ENCODE data around the gene EVC2. TPM values are rescaled to one million over a fixed set of nuclear protein-coding genes. Genes with fewer than 3 reads are reported as not detected.

EVC2 gene
- polyA plus RNA-seq, 3 donors, result 0.04 to 0.12 (median 0.08) TPM

DNA sequence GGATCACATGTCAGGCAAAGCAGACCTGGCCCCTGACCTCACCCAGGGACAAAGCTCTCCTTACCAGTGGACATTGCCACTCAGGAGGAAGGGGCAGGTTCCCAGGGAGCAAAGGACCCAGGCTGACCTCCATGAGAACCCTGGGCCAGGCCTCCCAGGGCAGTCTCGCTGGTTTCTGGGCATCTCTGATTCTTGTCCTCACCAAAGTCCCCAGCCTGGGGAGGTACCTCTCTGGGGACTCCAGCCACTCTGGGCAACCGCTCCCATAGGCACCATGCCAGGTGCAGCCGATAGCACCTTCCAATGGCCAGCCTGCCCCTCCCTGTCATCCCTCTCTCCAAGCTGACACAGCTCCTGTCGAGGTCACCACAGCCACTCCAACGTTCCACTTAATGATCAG lies 7.9 kb downstream of the EVC2 start:
- TF ChIP-seq, protein P1, sequence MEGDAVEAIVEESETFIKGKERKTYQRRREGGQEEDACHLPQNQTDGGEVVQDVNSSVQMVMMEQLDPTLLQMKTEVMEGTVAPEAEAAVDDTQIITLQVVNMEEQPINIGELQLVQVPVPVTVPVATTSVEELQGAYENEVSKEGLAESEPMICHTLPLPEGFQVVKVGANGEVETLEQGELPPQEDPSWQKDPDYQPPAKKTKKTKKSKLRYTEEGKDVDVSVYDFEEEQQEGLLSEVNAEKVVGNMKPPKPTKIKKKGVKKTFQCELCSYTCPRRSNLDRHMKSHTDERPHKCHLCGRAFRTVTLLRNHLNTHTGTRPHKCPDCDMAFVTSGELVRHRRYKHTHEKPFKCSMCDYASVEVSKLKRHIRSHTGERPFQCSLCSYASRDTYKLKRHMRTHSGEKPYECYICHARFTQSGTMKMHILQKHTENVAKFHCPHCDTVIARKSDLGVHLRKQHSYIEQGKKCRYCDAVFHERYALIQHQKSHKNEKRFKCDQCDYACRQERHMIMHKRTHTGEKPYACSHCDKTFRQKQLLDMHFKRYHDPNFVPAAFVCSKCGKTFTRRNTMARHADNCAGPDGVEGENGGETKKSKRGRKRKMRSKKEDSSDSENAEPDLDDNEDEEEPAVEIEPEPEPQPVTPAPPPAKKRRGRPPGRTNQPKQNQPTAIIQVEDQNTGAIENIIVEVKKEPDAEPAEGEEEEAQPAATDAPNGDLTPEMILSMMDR (IDR thresholded peaks at IDR 0.05), result no peak
- intact Hi-C loops (cut with micrococcal nuclease), result no loop called here
- H3K9me3 ChIP-seq (replicated peaks in 1 of 2; ENCODE audit: control insufficient read depth in 1 of 2, insufficient read depth in 1 of 2, low read length in 2 of 2), result no peaks in the 10 kb centered on the region
- WGBS (ENCODE audit: insufficient coverage), result 91% methylated on average over 5 of the region's 5 CpGs
- DNase-seq, result no peak
- no peaks in the 10 kb centered on the region for H3K4me1 ChIP-seq (ENCODE audit: control insufficient read depth in 1 of 2, insufficient read depth in 2 of 2, low read length in 2 of 2)
- no peak overlapping the region for H3K9ac ChIP-seq (ENCODE audit: insufficient read depth, low read length, poor library complexity, severe bottlenecking)
- H3K36me3 Mint-ChIP-seq, result no peaks in the 10 kb centered on the region
- H3K4me2 ChIP-seq (replicated peaks; ENCODE audit: extremely low read depth, low read length, poor library complexity, severe bottlenecking), result no peak overlapping the region
- H3K79me2 ChIP-seq (ENCODE audit: insufficient read depth, low read length), result no peaks in the 10 kb centered on the region
- no peaks in the 10 kb centered on the region for H3K36me3 ChIP-seq (replicated peaks in 1 of 2; ENCODE audit: control insufficient read depth in 1 of 2, insufficient read depth in 2 of 2, low read length in 2 of 2)
- no peak overlapping the region for H2AFZ ChIP-seq (ENCODE audit: insufficient read depth, low read depth, low read length, poor library complexity, severe bottlenecking)
- H3K4me1 Mint-ChIP-seq, result no peaks in the 10 kb centered on the region
- no peak overlapping the region for H3K4me3 ChIP-seq (replicated peaks in 1 of 3; ENCODE audit: low read depth in 2 of 3, low read length in 3 of 3)
- H4K20me1 ChIP-seq (ENCODE audit: insufficient read depth, low read length), result no peaks in the 10 kb centered on the region
- H3K27ac ChIP-seq (ENCODE audit: low read depth in 1 of 2, low read length in 2 of 2), result no peak overlapping the region
- H3K27me3 ChIP-seq (ENCODE audit: control insufficient read depth in 2 of 2, insufficient read depth in 2 of 2, low read length in 2 of 2), result no peaks in the 10 kb centered on the region
- no peak overlapping the region for H3K4me3 Mint-ChIP-seq
- peaks cover 0 to 6% (median 4%) of the 10 kb centered on the region in 3 donors for H3K27me3 Mint-ChIP-seq (ENCODE audit: low read depth in 3 of 3)
- H3K27ac Mint-ChIP-seq, result no peak overlapping the region
- peaks cover 0 to 10% (median 2%) of the 10 kb centered on the region in 7 donors for H3K9me3 Mint-ChIP-seq

DNA sequence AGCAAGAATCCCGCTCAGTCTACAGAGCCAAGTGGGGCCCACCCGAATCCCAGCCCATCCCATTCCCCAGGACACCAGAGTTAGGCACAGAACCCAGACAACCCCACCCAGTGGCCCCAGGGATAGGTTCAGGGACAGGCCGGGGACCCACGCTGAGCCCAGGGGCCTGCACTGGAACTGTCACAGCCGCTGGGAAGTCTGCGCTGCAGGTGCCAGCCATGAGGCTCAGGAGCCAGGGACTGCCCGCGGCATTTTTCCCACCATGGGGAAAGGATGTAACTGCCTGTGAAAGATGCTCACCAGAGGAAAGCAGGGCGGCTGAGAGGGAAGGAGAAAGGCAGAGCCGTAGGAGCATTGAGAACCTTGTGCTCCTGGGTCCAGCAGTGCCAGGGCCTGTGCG lies 12.0 kb downstream of the EVC2 start:
- intact Hi-C loops (cut with micrococcal nuclease), result no loop called here
- H3K36me3 Mint-ChIP-seq, result no peaks in the 10 kb centered on the region

More for the DNA sequence above, 12.0 kb downstream of the EVC2 start:
- Mint-ChIP-seq H3K27ac (no peak overlapping the region), H3K27me3 (ENCODE audit: low read depth in 3 of 3) (peaks cover 0 to 3% (median 3%) of the 10 kb centered on the region in 3 donors), H3K4me1 (no peaks in the 10 kb centered on the region), H3K9me3 (peaks cover 0 to 3% (median 0%) of the 10 kb centered on the region in 7 donors), H3K4me3 (no peak overlapping the region)
- Histone ChIP-seq H3K4me3 (replicated peaks in 1 of 3; ENCODE audit: low read depth in 2 of 3, low read length in 3 of 3) (no peak overlapping the region), H3K27me3 (ENCODE audit: control insufficient read depth in 2 of 2, insufficient read depth in 2 of 2, low read length in 2 of 2) (no peaks in the 10 kb centered on the region), H2AFZ (ENCODE audit: insufficient read depth, low read depth, low read length, poor library complexity, severe bottlenecking) (no peak overlapping the region), H3K9me3 (replicated peaks in 1 of 2; ENCODE audit: control insufficient read depth in 1 of 2, insufficient read depth in 1 of 2, low read length in 2 of 2) (no peaks in the 10 kb centered on the region), H3K4me1 (ENCODE audit: control insufficient read depth in 1 of 2, insufficient read depth in 2 of 2, low read length in 2 of 2) (no peaks in the 10 kb centered on the region), H3K36me3 (replicated peaks in 1 of 2; ENCODE audit: control insufficient read depth in 1 of 2, insufficient read depth in 2 of 2, low read length in 2 of 2) (no peaks in the 10 kb centered on the region), H4K20me1 (ENCODE audit: insufficient read depth, low read length) (no peaks in the 10 kb centered on the region), H3K9ac (ENCODE audit: insufficient read depth, low read length, poor library complexity, severe bottlenecking) (no peak overlapping the region), H3K27ac (ENCODE audit: low read depth in 1 of 2, low read length in 2 of 2) (no peak overlapping the region), H3K79me2 (ENCODE audit: insufficient read depth, low read length) (no peaks in the 10 kb centered on the region), H3K4me2 (replicated peaks; ENCODE audit: extremely low read depth, low read length, poor library complexity, severe bottlenecking) (no peak overlapping the region)
- 93% methylated on average over 11 of the region's 11 CpGs for WGBS (ENCODE audit: insufficient coverage)
- DNase-seq, result no peak
- TF ChIP-seq, protein P1 (IDR thresholded peaks at IDR 0.05), result no peak
